HG03354 (cell line): ENCODE results near the gene WDR74.
A peak's percentile ranks its signal among the peaks of the same experiment; 100 is the strongest.
"Not testable (repeated sequence)": the region's sequence is repeated elsewhere in the genome, so short reads cannot be mapped to it uniquely, and the experiment has no call there.

Source experiments
- ATAC-seq: cut with Tn5 transposase; IDR thresholded peaks from one replicate; pipeline ENCODE4 v1.9.1; 2021; ENCODE audit warnings: mild to moderate bottlenecking; ENCODE audit not compliant: unreplicated experiment, poor library complexity, severe bottlenecking

The WDR74 gene

GRCh38 chr11:62861564-62862192 is 22.3 kb upstream of the WDR74 start:
- ATAC-seq, result not testable (repeated sequence)

GRCh38 chr11:62860835-62861563 is 21.6 kb upstream of the WDR74 start:
- ATAC-seq, result no peak

- not testable (repeated sequence) for ATAC-seq
Measured at GRCh38 chr11:62859281-62859703, 19.9 kb upstream of the WDR74 start.

GRCh38 chr11:62858201-62858600 is 18.8 kb upstream of the WDR74 start:
- no peak for ATAC-seq

- ATAC-seq, result no peak
Measured at GRCh38 chr11:62857541-62857982, 18.2 kb upstream of the WDR74 start.

GRCh38 chr11:62856333-62856895 is 17.0 kb upstream of the WDR74 start:
- ATAC-seq, result no peak

GRCh38 chr11:62855571-62856332 is 16.4 kb upstream of the WDR74 start:
- ATAC-seq, result peak; percentile 88

- ATAC-seq, result no peak
Measured at GRCh38 chr11:62854825-62855570, 15.6 kb upstream of the WDR74 start.

GRCh38 chr11:62854013-62854824 is 14.8 kb upstream of the WDR74 start:
- no peak for ATAC-seq

GRCh38 chr11:62853279-62853965 is 14.0 kb upstream of the WDR74 start:
- ATAC-seq, result no peak

- no peak for ATAC-seq
Measured at GRCh38 chr11:62852523-62853188, 13.3 kb upstream of the WDR74 start.

- no peak for ATAC-seq
Measured at GRCh38 chr11:62851807-62852522, 12.6 kb upstream of the WDR74 start.

- ATAC-seq, result no peak
Measured at GRCh38 chr11:62850911-62851806, 11.8 kb upstream of the WDR74 start.

- ATAC-seq, result no peak
Measured at GRCh38 chr11:62847767-62848314, 8.5 kb upstream of the WDR74 start.

GRCh38 chr11:62846177-62846576 is 6.8 kb upstream of the WDR74 start:
- ATAC-seq, result no peak

- ATAC-seq, result no peak
Measured at GRCh38 chr11:62844154-62844553, 4.8 kb upstream of the WDR74 start.
